H1 (cell line): Measurements from ENCODE around the gene WWC2. TPM values are rescaled to one million over a fixed set of nuclear protein-coding genes. Genes with fewer than 3 reads are reported as not detected.

Source experiments
- CTCF ChIA-PET: fragments of 300-600 bp; sonication (Branson Sonifier 250); formaldehyde crosslinking; loops from one replicate; lab custom pipeline; 2021; ENCODE audit not compliant: partially characterized antibody; lab: Charles Lee
- POLR2A ChIA-PET: fragments of 300-600 bp; sonication (Branson Sonifier 250); formaldehyde crosslinking; loops from one replicate; lab custom pipeline; 2021; ENCODE audit warnings: inconsistent platforms; ENCODE audit not compliant: partially characterized antibody; lab: Charles Lee
- DNase-seq, 2 experiments: peaks; one replicate each; pipeline versions ENCODE4 v3.0.0 to v3.0.0-alpha.2; 2010 to 2022; ENCODE audit warnings: low spot score in 2 of 2, low read depth in 1 of 2, mixed read lengths in 1 of 2
- FAIRE-seq: peaks from 2 replicates; lab custom pipeline; 2011; peaks lifted over from hg19 to GRCh38; lab: Jason Lieb, UNC
- H2AFZ ChIP-seq: 2 replicates; pipeline ENCODE4 v1.8.1; 2012; ENCODE audit warnings: low read length, inconsistent platforms
- H2AK5ac ChIP-seq: 2 replicates; pipeline ENCODE4 v1.6.1; 2013; ENCODE audit warnings: low read depth, low read length
- H2BK120ac ChIP-seq: replicated peaks from 2 replicates; pipeline ENCODE3; 2013; ENCODE audit warnings: low read depth, low read length, inconsistent platforms
- H2BK12ac ChIP-seq: 2 replicates; pipeline ENCODE4 v1.6.1; 2013; ENCODE audit warnings: low read depth, low read length
- H2BK15ac ChIP-seq: 2 replicates; pipeline ENCODE4 v1.6.1; 2013; ENCODE audit warnings: low read length
- H2BK20ac ChIP-seq: 2 replicates; pipeline ENCODE4 v1.6.1; 2013; ENCODE audit warnings: low read length
- H2BK5ac ChIP-seq: 2 replicates; pipeline ENCODE4 v1.6.1; 2013; ENCODE audit warnings: low read depth, low read length
- H3K14ac ChIP-seq: 2 replicates; pipeline ENCODE4 v1.6.1; 2013; ENCODE audit warnings: inconsistent platforms; ENCODE audit not compliant: insufficient read length
- H3K18ac ChIP-seq: 2 replicates; pipeline ENCODE4 v1.6.1; 2013; ENCODE audit warnings: low read length; ENCODE audit errors: extremely low read depth
- H3K23ac ChIP-seq: 2 replicates; pipeline ENCODE4 v1.6.1; 2013; ENCODE audit warnings: inconsistent platforms; ENCODE audit not compliant: insufficient read length
- H3K23me2 ChIP-seq: 2 replicates; pipeline ENCODE4 v1.6.1; 2013; ENCODE audit warnings: low read depth, low read length
- H3K27ac ChIP-seq: 2 replicates; pipeline ENCODE4 v1.6.1; 2011; ENCODE audit warnings: low read depth, low read length, inconsistent platforms
- H3K27me3 ChIP-seq, 4 experiments: replicated peaks in 1 of 4; 1 replicate in 1 of 4; 2 replicates in 3 of 4; pipeline versions ENCODE4 v1.6.1 to v1.8.1; 2011 to 2013; ENCODE audit warnings: low read length in 3 of 4, mild to moderate bottlenecking in 3 of 4, inconsistent platforms in 2 of 4, mixed read lengths in 2 of 4, moderate library complexity in 1 of 4; ENCODE audit not compliant: control insufficient read depth in 3 of 4, insufficient read depth in 3 of 4; ENCODE audit errors: extremely low read depth in 1 of 4
- H3K36me3 ChIP-seq, 4 experiments: 2 replicates each; pipeline versions ENCODE4 v1.6.1 to v1.8.1; 2011 to 2013; ENCODE audit warnings: mild to moderate bottlenecking in 4 of 4, low read length in 3 of 4, moderate library complexity in 2 of 4, control low read depth in 1 of 4, inconsistent platforms in 1 of 4; ENCODE audit not compliant: insufficient read depth in 4 of 4, control insufficient read depth in 2 of 4
- H3K4ac ChIP-seq: replicated peaks from 2 replicates; pipeline ENCODE3; 2013; ENCODE audit warnings: low read length, low read depth, mixed read lengths, inconsistent platforms; ENCODE audit not compliant: insufficient read length
- H3K4me1 ChIP-seq, 4 experiments: replicated peaks in 1 of 4; 1 replicate in 1 of 4; 2 replicates in 3 of 4; pipeline versions ENCODE4 v1.6.1 to v1.8.1; 2011 to 2013; ENCODE audit warnings: low read length in 3 of 4, inconsistent platforms in 2 of 4, mixed read lengths in 1 of 4; ENCODE audit not compliant: insufficient read depth in 4 of 4, control insufficient read depth in 3 of 4
- H3K4me2 ChIP-seq, 2 experiments: 2 replicates each; pipeline versions ENCODE4 v1.6.1 to v1.8.1; 2011 to 2013; ENCODE audit warnings: low read depth in 2 of 2, low read length in 2 of 2, control low read depth in 1 of 2, inconsistent platforms in 1 of 2, mild to moderate bottlenecking in 1 of 2; ENCODE audit not compliant: insufficient read depth in 1 of 2
- H3K4me3 ChIP-seq, 4 experiments: fragments of 200-600, 300-600 bp in 1 of 4; sonication (generic), shearing (Covaris generic), sonication (Bioruptor Twin) in 1 of 4; 2 replicates each; pipeline versions ENCODE4 v1.5.1 to v1.8.1; 2011 to 2016; ENCODE audit warnings: low read length in 4 of 4, low read depth in 3 of 4, control low read depth in 2 of 4, inconsistent platforms in 2 of 4, mild to moderate bottlenecking in 2 of 4, mixed read lengths in 1 of 4, moderate library complexity in 1 of 4; ENCODE audit not compliant: insufficient read depth in 2 of 4; ENCODE audit errors: extremely low read depth in 1 of 4
- H3K56ac ChIP-seq: replicated peaks from 2 replicates; pipeline ENCODE3; 2013; ENCODE audit warnings: low read depth, mild to moderate bottlenecking, mixed read lengths, low read length, inconsistent platforms; ENCODE audit not compliant: insufficient read length
- H3K79me1 ChIP-seq: 2 replicates; pipeline ENCODE4 v1.6.1; 2013; ENCODE audit warnings: low read depth, low read length, control low read depth
- H3K79me2 ChIP-seq, 2 experiments: 2 replicates each; pipeline versions ENCODE4 v1.6.1 to v1.8.1; 2012 to 2013; ENCODE audit warnings: low read length in 2 of 2, mild to moderate bottlenecking in 2 of 2, inconsistent platforms in 1 of 2; ENCODE audit not compliant: insufficient read depth in 2 of 2, control insufficient read depth in 1 of 2
- H3K9ac ChIP-seq, 4 experiments: replicated peaks in 1 of 4; 1 replicate in 1 of 4; 2 replicates in 3 of 4; pipeline versions ENCODE4 v1.6.1 to v1.8.1; 2011 to 2013; ENCODE audit warnings: low read depth in 3 of 4, low read length in 3 of 4, control low read depth in 2 of 4, mild to moderate bottlenecking in 2 of 4, moderate library complexity in 2 of 4, inconsistent platforms in 1 of 4; ENCODE audit errors: extremely low read depth in 1 of 4
- H3K9me3 ChIP-seq, 2 experiments: 2 replicates each; pipeline versions ENCODE4 v1.6.1 to v1.8.1; 2012 to 2013; ENCODE audit warnings: mild to moderate bottlenecking in 2 of 2, moderate library complexity in 2 of 2, control low read depth in 1 of 2, inconsistent platforms in 1 of 2, low read depth in 1 of 2, low read length in 1 of 2, mixed read lengths in 1 of 2; ENCODE audit not compliant: insufficient read depth in 2 of 2
- H4K20me1 ChIP-seq, 2 experiments: replicated peaks in 1 of 2; 2 replicates each; pipeline versions ENCODE3 to v1.8.1; 2011 to 2013; ENCODE audit warnings: inconsistent platforms in 2 of 2, low read length in 2 of 2, mild to moderate bottlenecking in 1 of 2; ENCODE audit not compliant: insufficient read depth in 2 of 2, control insufficient read depth in 1 of 2
- H4K5ac ChIP-seq: 2 replicates; pipeline ENCODE4 v1.6.1; 2013; ENCODE audit warnings: low read length, low read depth, mixed read lengths, inconsistent platforms; ENCODE audit not compliant: insufficient read length
- H4K8ac ChIP-seq: 2 replicates; pipeline ENCODE4 v1.8.0; 2013; ENCODE audit warnings: mild to moderate bottlenecking, moderate library complexity, low read length, inconsistent platforms; ENCODE audit not compliant: insufficient read depth; ENCODE audit errors: extremely low read depth
- H4K91ac ChIP-seq: replicated peaks from 2 replicates; pipeline ENCODE3; 2013; ENCODE audit warnings: low read length, mixed read lengths, inconsistent platforms; ENCODE audit not compliant: insufficient read length
- BRCA1 ChIP-seq: IDR thresholded peaks from 2 replicates; pipeline ENCODE4 v1.6.1; 2012; ENCODE audit warnings: low read depth, low read length, improper control_type of control experiment
- EGR1 ChIP-seq: IDR thresholded peaks from 2 replicates; pipeline ENCODE4 v1.6.1; 2011; ENCODE audit warnings: low read depth, low read length, borderline replicate concordance
- EP300 ChIP-seq, 2 experiments: IDR thresholded peaks; 1 replicate in 1 of 2; 2 replicates in 1 of 2; pipeline ENCODE4 v1.6.1; 2011 to 2012; ENCODE audit warnings: low read depth in 2 of 2, low read length in 2 of 2, mild to moderate bottlenecking in 2 of 2, borderline replicate concordance in 1 of 2, inconsistent platforms in 1 of 2, moderate library complexity in 1 of 2
- GABPA ChIP-seq: IDR thresholded peaks from 2 replicates; pipeline ENCODE4 v1.6.1; 2011; ENCODE audit warnings: mild to moderate bottlenecking, low read length, moderate library complexity, borderline replicate concordance; ENCODE audit not compliant: insufficient read depth
- JUND ChIP-seq: IDR thresholded peaks from 2 replicates; pipeline ENCODE4 v1.6.1; 2011; ENCODE audit warnings: mild to moderate bottlenecking, improper control_type of control experiment, low read length
- KDM1A ChIP-seq: fragments of 200-600, 300-600 bp; sonication (generic); IDR thresholded peaks from 2 replicates; pipeline ENCODE4 v1.7.1; 2016; ENCODE audit warnings: mild to moderate bottlenecking, low read length, borderline replicate concordance
- KDM4A ChIP-seq: IDR thresholded peaks from one replicate; pipeline ENCODE4 v1.7.1; 2012; ENCODE audit warnings: low read depth, mild to moderate bottlenecking, moderate library complexity, low read length, inconsistent platforms; ENCODE audit not compliant: severe bottlenecking
- KDM5A ChIP-seq: fragments of 200-600 bp; IDR thresholded peaks from 2 replicates; pipeline ENCODE4 v1.7.1; 2012; ENCODE audit warnings: mild to moderate bottlenecking, low read length, inconsistent platforms, mixed read lengths
- PHF8 ChIP-seq: fragments of 200-600 bp; sonication (generic); conservative IDR thresholded peaks from 2 replicates; pipeline ENCODE4 v1.7.1; 2012; ENCODE audit warnings: low read depth, mild to moderate bottlenecking, inconsistent platforms, low read length, moderate library complexity
- POLR2AphosphoS5 ChIP-seq: IDR thresholded peaks from 2 replicates; pipeline ENCODE4 v1.6.1; 2011; ENCODE audit warnings: low read depth, low read length
- RXRA ChIP-seq: IDR thresholded peaks from 2 replicates; pipeline ENCODE4 v1.6.1; 2011; ENCODE audit warnings: low read depth, mild to moderate bottlenecking, low read length, moderate library complexity; ENCODE audit not compliant: insufficient read depth
- SIRT6 ChIP-seq: IDR thresholded peaks from one replicate; pipeline ENCODE4 v1.7.1; 2012; ENCODE audit warnings: low read length, inconsistent platforms
- TBP ChIP-seq: IDR thresholded peaks from 2 replicates; pipeline ENCODE4 v1.6.1; 2011; ENCODE audit warnings: low read depth, low read length, improper control_type of control experiment
- YY1 ChIP-seq: IDR thresholded peaks from 2 replicates; pipeline ENCODE4 v1.6.1; 2011; ENCODE audit warnings: low read depth, mild to moderate bottlenecking, low read length
- WGBS, 2 experiments: shearing (Covaris generic) in 1 of 2; methylation state at CpG; one replicate each; pipeline versions ENCODE4 v1.1.6 to v1.1.7; 2013 to 2015; ENCODE audit warnings: low lambda C conversion rate in 2 of 2, mixed read lengths in 2 of 2, inconsistent platforms in 1 of 2, low coverage in 1 of 2, missing lambda C conversion rate in 1 of 2; ENCODE audit not compliant: insufficient replicate concordance in 2 of 2, insufficient coverage in 1 of 2, insufficient read length in 1 of 2; ENCODE audit errors: extremely low coverage in 1 of 2, missing lambda C conversion rate in 1 of 2; 5-methylcytosine and 5-hydroxymethylcytosine counted together
- polyA plus RNA-seq, 7 experiments: library from polyadenylated mRNA; depleted of rRNA in 3 of 7; stranded (reverse) in 5 of 7; unstranded in 2 of 7; fragments of >200 nt in 5 of 7; fragments of 200-250 nt in 2 of 7; gene quantifications; 1 replicate in 5 of 7; 2 replicates in 1 of 7; 4 replicates in 1 of 7; pipeline versions ENCODE4 v1.2.1 to v1.2.3, GENCODE V29; 2011 to 2013; ENCODE audit warnings: missing spikeins in 2 of 7, mixed read lengths in 2 of 7
- total RNA-seq: library from RNA; stranded (reverse); fragmentation: NEBNext Ultra II Directional; extraction: Animal tissue kit (Norgen Biotek cat#: 25700); gene quantifications from 2 replicates; pipeline ENCODE4 v1.2.1, GENCODE V29; 2021

The WWC2 gene
- total and polyA plus RNA-seq, 2 of the 8 experiments (the other 6 are each of a cell fraction or from before 2014, with no cell fraction given): 17.6 to 135 TPM

DNA sequence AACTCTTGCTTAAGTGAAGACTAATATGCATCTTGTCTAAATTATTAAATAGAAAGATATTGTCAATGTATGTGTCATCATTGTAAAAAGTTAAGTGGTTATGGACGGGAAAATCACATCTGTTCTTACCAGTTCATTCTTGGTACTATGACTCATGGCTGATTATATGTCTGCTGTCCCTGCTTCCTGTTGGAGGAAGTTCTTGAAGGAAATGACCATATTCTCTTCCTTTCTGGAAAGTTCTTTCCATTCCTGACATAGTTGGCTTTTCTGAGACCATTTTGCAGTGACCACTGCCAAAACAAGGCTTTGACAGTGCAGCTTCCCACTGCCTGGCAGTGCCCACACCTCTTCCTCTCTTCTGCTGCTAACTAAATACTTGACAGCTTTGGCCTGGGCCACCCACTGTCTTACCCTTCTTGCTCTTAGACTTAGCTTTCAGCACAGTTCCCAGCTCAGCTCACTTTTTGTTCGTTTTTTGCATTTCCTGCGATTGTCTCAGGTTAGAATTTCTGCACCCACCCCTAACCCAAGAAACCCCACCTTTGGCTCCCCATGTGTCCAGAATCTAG, 236.4 kb downstream of the WWC2 start:
- H3K23ac ChIP-seq: no peak overlapping the region
- FAIRE-seq: no peak
- TF ChIP-seq YY1 (no peak), RXRA (no peak), KDM4A (no peak), GABPA (no peak), EGR1 (no peak), KDM5A (no peak), TBP (no peak), POLR2AphosphoS5 (no peak), EP300 (IDR thresholded peaks at IDR 0.05; ENCODE audit: borderline replicate concordance in 1 of 2, low read depth in 2 of 2, low read length in 2 of 2) (no peak), PHF8 (no peak), KDM1A (no peak), JUND (no peak), BRCA1 (no peak), SIRT6 (no peak)
- TF ChIP-seq, all 59 proteins: peak for 0
- no peak overlapping the region for H2BK120ac ChIP-seq
- H3K14ac ChIP-seq: no peak overlapping the region
- no peak overlapping the region for H3K4ac ChIP-seq
- no peaks in the 10 kb centered on the region for H3K9me3 ChIP-seq
- H3K56ac ChIP-seq: no peak overlapping the region
- H2BK12ac ChIP-seq: no peak overlapping the region
- H3K79me2 ChIP-seq: no peaks in the 10 kb centered on the region
- no peaks in the 10 kb centered on the region for H3K36me3 ChIP-seq
- H2BK5ac ChIP-seq: no peak overlapping the region
- H4K8ac ChIP-seq: no peak overlapping the region
- CTCF ChIA-PET: no interaction called here
- H3K23me2 ChIP-seq: peaks cover 2% of the 10 kb centered on the region; the same call in 1 of the 2 replicates
- no peak overlapping the region for H3K4me2 ChIP-seq
- no peak overlapping the region for H3K18ac ChIP-seq
- no peak overlapping the region for H4K5ac ChIP-seq
- H3K27ac ChIP-seq: no peak overlapping the region
- H4K91ac ChIP-seq: no peak overlapping the region
- H3K27me3 ChIP-seq: peaks cover 0 to 2% (median 0%) of the 10 kb centered on the region in 4 experiments; a peak in 1 of 7 replicates
- 95% methylated on average over 3 of the region's 3 CpGs; no CpG with 5 or more reads in 1 of the 2 experiments for WGBS, 2 experiments
- H3K4me3 ChIP-seq: no peak overlapping the region
- no peaks in the 10 kb centered on the region for H4K20me1 ChIP-seq
- H2AK5ac ChIP-seq: no peak overlapping the region
- POLR2A ChIA-PET: no interaction called here
- H3K79me1 ChIP-seq: no peaks in the 10 kb centered on the region
- no peak for DNase-seq
- no peak overlapping the region for H3K9ac ChIP-seq
- H3K4me1 ChIP-seq: no peaks in the 10 kb centered on the region
- H2AFZ ChIP-seq: no peak overlapping the region
- H2BK15ac ChIP-seq: no peak overlapping the region
- H2BK20ac ChIP-seq: no peak overlapping the region
